HG03469 (cell line): ENCODE data around the gene SOX6.
"Not testable (repeated sequence)": the region's sequence is repeated elsewhere in the genome, so short reads cannot be mapped to it uniquely, and the experiment has no call there.

Experiments used
- ATAC-seq: cut with Tn5 transposase; IDR thresholded peaks from one replicate; pipeline ENCODE4 v1.9.1; 2021; ENCODE audit warnings: mild to moderate bottlenecking, moderate library complexity, moderate number of reproducible peaks; ENCODE audit not compliant: unreplicated experiment

Gene SOX6

DNA sequence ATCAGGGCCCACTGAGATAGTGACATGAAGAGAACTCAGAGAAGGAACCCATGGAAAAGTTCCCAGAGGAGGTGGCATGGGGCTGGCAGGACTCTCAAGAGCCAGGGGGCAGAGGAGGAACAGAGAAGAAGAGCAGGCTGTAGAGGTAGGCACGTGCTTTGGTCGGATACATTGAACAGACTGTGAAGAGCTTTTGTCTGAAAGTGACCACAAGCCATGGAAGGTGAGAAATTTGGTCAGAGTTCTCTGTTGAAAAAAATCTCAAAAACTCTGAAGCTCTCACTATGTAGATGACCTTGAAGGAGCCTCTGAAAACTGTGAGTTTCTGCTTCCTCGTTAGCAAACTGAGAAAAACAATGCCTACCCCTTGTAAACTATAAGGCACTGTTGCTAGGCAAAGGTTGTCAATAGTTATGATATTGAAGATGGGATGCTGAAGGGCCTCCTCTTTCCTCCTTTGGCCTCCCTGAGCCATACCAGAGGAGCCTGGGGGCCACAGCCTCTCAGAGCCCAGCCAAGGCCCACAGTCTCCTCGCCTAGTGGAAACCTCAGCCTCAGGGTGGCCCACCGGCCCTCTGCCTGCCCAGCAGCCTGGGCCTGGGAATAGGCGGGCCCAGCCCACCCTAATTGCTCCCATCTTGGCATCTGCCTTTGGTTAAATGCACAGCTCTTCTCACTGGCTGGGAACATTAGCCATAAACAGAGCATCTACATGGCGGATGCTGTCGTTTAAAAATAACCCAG is 415.7 kb downstream of the SOX6 start:
- ATAC-seq: no peak

DNA sequence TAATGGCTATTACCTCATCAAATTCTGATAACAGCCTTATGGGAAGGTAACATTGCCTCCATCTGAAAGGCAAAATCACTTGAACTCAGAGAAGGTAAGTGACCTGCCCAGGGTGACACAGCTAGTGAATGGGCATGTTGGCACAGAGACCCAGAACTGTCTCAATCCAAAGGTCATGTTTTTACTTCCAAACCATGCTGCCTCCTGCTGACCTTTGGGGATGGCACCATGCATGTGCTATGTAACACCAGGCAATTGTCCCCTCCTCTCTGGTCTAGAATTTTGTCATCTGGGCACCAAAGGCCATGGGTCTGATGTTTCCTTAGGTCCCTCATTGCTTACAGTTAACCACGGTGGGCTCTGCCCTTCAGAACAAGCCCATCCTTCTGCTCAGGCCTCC is 417.4 kb downstream of the SOX6 start:
- no peak for ATAC-seq

DNA sequence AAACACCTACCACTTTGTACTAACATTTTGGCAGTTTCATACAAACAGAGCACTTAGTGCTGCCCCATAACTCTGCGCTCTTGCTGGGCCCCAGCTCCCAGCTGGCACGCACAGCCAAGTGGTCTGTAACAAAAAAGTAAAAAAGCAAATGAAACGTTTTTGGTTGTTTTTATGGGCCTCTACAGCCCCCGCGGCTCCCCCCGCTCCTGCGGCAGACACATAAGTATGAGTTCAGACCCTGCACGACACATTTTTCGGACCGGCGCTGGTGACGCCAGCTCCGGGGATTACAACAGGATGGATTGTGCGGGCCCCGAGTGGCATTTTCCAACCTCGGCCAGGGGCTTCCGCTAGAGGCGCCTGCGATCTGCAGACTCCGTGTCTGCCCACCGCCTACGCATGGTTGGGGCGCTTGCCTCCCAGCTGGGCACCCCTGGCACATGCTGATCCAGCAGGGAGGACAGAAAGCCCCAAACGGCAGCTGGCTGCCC is 418.2 kb downstream of the SOX6 start:
- ATAC-seq: no peak

DNA sequence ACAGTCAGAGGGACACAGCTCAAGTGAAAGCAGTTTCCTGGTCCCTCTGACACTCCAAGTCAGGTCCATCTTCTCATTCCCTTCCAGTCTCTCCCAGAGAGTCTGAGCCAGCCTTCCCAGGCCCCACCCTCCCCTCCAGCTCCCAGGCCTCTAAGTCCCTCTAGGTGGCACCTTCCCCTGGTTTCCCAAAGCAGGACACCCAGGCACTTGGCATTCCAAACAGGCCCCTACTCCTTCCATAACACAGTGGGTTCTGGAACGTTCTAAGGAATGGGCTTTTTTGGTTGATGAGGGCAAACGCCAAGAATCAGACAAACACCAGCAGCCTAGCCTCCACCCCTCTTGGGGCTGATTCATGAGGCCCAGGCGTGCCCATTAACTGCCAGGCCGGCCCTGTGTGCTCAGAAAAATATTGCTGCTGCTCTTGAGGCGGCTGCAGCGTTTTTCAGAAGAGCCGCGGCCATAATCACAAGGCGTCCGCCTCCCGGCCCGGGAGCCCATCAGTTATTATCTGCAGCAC is 418.7 kb downstream of the SOX6 start:
- ATAC-seq: no peak

- ATAC-seq: no peak
Observed at GRCh38 chr11:15936011-15936410, 420.3 kb downstream of the SOX6 start.

DNA sequence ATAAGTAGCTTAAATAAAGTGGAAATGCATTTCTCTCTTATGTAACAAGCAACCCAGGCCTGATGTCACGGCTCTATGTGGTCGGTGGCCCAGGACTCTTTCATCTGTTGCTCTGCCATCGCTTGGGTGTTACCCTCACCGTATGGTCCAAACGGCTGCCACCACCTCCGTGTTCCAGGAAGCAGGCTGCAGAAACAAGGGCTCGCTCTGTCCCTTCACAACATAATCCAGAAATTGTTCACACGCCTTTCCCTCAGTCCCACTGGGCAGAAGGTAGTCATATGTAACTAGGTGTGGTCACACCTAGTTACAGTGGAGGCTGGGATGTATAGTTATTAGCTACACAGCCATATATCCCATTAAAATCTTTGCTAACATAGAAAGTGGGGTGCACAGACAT is 421.0 kb downstream of the SOX6 start:
- ATAC-seq: no peak

- ATAC-seq: no peak
Observed at GRCh38 chr11:15933886-15934625, 422.3 kb downstream of the SOX6 start.

DNA sequence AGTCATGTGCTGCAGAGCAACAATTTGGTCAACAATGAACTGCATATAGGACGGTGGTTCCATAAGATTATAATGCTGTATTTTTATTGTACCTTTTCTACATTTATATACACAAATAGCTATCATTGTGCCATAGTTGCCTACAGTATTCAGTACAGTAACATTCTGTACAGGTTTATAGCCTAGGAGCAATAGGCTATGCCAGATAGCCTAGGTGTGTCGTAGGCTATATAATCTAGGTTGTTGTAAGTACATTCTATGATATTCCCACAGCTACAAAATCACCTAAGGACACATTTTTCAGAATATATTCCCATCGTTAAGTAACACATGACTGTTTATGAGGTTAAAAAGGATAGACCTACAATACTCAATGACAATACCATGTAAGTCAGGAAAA is 423.9 kb downstream of the SOX6 start:
- no peak for ATAC-seq

GRCh38 chr11:15931497-15931896 is 424.8 kb downstream of the SOX6 start:
- no peak for ATAC-seq

GRCh38 chr11:15930442-15931025 is 425.8 kb downstream of the SOX6 start:
- no peak for ATAC-seq

DNA sequence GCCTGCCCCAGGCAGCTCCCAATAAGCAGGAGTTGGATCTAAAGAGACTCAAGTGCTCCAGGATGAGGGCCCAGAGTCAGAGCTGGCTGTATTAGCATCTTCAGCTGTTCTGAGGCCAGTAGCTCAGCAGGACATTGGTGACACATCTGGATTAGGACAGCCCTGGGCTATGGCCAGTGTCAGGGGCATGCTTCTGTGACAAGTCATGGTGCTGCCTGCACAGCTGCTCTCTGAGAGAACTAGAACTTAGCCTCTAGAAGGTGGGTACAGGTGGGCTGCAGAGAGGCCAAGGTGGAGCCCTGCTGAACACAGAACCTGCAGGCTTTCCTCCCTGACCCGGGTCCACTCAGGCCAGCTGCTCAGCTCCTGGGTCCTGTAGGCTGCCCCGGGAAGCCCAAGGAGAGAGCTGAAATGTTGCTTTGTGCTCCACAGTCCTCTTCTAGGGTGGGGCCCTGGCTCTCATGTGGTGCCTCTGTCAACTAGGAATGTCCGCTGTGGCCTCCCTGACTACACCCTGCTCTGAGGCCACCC is 426.9 kb downstream of the SOX6 start:
- ATAC-seq: no peak

DNA sequence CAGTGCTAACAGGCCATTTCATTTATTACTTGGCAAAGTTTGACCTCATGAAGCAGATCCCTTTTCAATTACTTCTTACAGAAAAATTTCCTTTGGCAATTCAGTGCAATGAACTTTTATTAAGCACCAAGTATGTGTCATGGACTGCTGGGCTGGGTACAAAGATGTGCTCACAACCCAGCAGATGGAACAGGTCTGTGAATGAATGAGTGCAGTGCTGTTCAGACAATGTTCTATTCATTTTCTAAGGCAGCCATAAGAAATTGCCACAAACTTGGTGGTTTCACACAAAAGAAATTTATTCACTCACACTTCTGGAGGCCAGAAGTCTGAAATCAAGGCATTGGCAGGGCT is 428.5 kb downstream of the SOX6 start:
- no peak for ATAC-seq

DNA sequence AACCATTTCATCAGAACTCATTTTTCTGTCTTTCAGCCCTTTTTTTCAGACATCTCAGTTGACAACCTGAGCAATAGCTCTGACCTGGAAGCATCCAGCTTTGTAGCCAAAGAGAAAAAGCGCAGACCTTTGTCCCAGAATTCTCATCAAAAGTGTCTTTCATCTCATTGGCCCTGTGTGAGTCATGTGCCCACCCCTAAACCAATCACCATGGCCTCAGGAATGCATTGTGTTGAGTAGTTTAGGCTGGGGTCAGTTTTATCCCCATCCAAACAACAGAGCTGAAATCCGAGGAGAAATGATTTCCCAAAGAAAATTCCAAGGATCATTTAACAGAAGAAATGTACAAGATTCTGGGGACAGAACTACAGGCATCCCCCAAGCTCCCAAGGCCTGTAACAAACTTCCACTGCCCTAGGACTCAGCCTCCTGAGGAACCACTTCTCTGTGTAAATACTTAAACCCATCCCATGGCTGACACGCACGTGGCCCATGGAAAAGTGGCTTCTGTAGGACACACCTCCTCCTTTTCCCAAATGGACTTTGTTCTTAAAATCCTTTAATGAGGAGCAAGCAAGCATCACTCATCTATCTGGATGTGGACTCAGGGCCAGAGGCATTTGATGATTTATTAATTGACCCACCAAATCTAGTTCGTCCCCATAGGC is 429.0 kb downstream of the SOX6 start:
- ATAC-seq: no peak

- no peak for ATAC-seq
Observed at GRCh38 chr11:15926071-15926470, 430.3 kb downstream of the SOX6 start.

- ATAC-seq: no peak
Observed at GRCh38 chr11:15923183-15923582, 433.2 kb downstream of the SOX6 start.

DNA sequence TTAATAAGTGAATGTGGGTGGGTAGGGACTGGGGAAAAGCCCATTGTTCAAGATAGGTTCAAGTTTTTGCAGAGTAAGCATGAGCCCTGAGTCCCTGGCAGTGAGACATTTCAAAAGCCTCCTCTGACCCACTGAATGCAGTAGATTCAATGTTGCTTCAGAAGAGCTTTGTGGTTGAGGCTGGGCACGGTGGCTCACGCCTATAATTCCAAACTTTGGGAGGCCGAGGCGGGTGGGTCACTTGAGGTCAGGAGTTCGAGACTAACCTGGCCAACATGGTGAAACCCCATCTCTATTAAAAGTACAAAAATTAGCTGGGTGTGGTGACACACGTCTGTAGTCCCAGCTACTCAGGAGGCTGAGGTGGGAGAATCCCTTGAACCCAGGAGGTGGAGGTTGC is 433.6 kb downstream of the SOX6 start:
- not testable (repeated sequence) for ATAC-seq

- no peak for ATAC-seq
Observed at GRCh38 chr11:15920856-15921629, 435.3 kb downstream of the SOX6 start.

GRCh38 chr11:15918674-15919073 is 437.7 kb downstream of the SOX6 start:
- no peak for ATAC-seq

GRCh38 chr11:15918212-15918611 is 438.1 kb downstream of the SOX6 start:
- ATAC-seq: no peak
